M059J (cell line): Measurements from ENCODE around the gene GALNT2. TPM values are rescaled to one million over a fixed set of nuclear protein-coding genes. Genes with fewer than 3 reads are reported as not detected.

Experiments
- DNase-seq: peaks from one replicate; pipeline ENCODE4 v3.0.0-alpha.2; 2012; ENCODE audit warnings: low read depth
- total RNA-seq: library from RNA; depleted of rRNA; stranded (reverse); fragments of >200 nt; shearing (Covaris generic); gene quantifications from 2 replicates; pipeline ENCODE4 v1.2.3, GENCODE V29; 2014

The GALNT2 gene
- total RNA-seq, 1 experiment from 2014 or later, result 65.1 TPM

GRCh38 chr1:230317823-230318819 is 251.1 kb downstream of the GALNT2 start:
- peak; percentile 35 for DNase-seq

GRCh38 chr1:230319014-230319747 is 252.1 kb downstream of the GALNT2 start:
- DNase-seq, result no peak

- no peak for DNase-seq
These were observed 253.8 kb downstream of the GALNT2 start for GRCh38 chr1:230320804-230321203.

- DNase-seq, result no peak
These were observed 254.3 kb downstream of the GALNT2 start for GRCh38 chr1:230321341-230321740.

- no peak for DNase-seq
These were observed 254.8 kb downstream of the GALNT2 start for GRCh38 chr1:230321741-230322420.

- DNase-seq, result no peak
These were observed 255.4 kb downstream of the GALNT2 start for GRCh38 chr1:230322421-230322756.

GRCh38 chr1:230322967-230323547 is 256.0 kb downstream of the GALNT2 start:
- no peak for DNase-seq

GRCh38 chr1:230323686-230324085 is 256.6 kb downstream of the GALNT2 start:
- DNase-seq, result no peak

GRCh38 chr1:230326971-230327891 is 260.2 kb downstream of the GALNT2 start:
- no peak for DNase-seq

GRCh38 chr1:230327892-230328284 is 260.9 kb downstream of the GALNT2 start:
- DNase-seq, result peak; percentile 73

GRCh38 chr1:230328342-230329015 is 261.4 kb downstream of the GALNT2 start:
- peak; percentile 69 for DNase-seq

GRCh38 chr1:230330157-230330556 is 263.1 kb downstream of the GALNT2 start:
- no peak for DNase-seq
